K562 (cell line): ENCODE data around the gene RPS15A.

Experiments
- CC2D1A ChIP-seq: fragments of 450-650 bp; IDR thresholded peaks from 2 replicates; pipeline ENCODE4 v1.6.1; 2017; ENCODE audit warnings: mild to moderate bottlenecking
- NRF1 ChIP-seq, 2 experiments: fragments of 450-650 bp; IDR thresholded peaks in 1 of 2; conservative IDR thresholded peaks in 1 of 2; 2 replicates each; pipeline ENCODE4 v1.6.1; 2014; ENCODE audit warnings: mild to moderate bottlenecking in 2 of 2
- TF ChIP-seq, protein P1 (sequence below), 3 experiments: IDR thresholded peaks in 2 of 3; conservative IDR thresholded peaks in 1 of 3; 2 replicates each; pipeline ENCODE4 v1.5.1; 2011 to 2012; ENCODE audit warnings: low read length in 3 of 3, mild to moderate bottlenecking in 3 of 3, control low read depth in 2 of 3, improper control_type of control experiment in 1 of 3, inconsistent platforms in 1 of 3, low read depth in 1 of 3, mixed read lengths in 1 of 3, moderate library complexity in 1 of 3; ENCODE audit not compliant: insufficient read depth in 2 of 3

DNA sequence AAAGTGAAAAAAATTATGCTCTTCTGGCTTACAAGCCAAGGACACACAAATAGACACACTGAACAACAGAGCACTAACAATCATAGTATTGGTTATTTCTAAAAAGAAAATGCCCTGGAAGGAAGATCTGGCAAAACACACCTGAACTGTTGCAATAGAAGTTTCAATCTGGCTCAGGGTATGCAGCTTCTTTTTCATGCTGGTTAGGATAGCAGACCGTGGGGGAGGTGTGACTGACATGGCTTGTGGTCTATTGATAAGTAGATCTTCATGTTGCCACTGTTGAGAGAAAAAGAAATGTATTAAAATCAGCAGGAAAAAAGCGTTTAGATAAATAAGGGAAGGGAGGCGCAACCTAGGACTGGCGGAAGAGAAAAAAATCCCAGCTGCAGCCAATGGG is 37.8 kb upstream of the RPS15A start:
- no peak for TF ChIP-seq NRF1 (conservative IDR thresholded peaks at IDR 0.05 in 1 of 2, IDR thresholded peaks at IDR 0.05 in 1 of 2)
- no peak for TF ChIP-seq CC2D1A
- TF ChIP-seq, protein P1, sequence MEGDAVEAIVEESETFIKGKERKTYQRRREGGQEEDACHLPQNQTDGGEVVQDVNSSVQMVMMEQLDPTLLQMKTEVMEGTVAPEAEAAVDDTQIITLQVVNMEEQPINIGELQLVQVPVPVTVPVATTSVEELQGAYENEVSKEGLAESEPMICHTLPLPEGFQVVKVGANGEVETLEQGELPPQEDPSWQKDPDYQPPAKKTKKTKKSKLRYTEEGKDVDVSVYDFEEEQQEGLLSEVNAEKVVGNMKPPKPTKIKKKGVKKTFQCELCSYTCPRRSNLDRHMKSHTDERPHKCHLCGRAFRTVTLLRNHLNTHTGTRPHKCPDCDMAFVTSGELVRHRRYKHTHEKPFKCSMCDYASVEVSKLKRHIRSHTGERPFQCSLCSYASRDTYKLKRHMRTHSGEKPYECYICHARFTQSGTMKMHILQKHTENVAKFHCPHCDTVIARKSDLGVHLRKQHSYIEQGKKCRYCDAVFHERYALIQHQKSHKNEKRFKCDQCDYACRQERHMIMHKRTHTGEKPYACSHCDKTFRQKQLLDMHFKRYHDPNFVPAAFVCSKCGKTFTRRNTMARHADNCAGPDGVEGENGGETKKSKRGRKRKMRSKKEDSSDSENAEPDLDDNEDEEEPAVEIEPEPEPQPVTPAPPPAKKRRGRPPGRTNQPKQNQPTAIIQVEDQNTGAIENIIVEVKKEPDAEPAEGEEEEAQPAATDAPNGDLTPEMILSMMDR (IDR thresholded peaks at IDR 0.05 in 2 of 3, conservative IDR thresholded peaks at IDR 0.05 in 1 of 3; ENCODE audit: insufficient read depth in 2 of 3, low read depth in 1 of 3, low read length in 3 of 3), result no peak
